IPS-NIHi7 (cell line): ENCODE measurements around the gene SGO2.
"Not testable (repeated sequence)": the region's sequence is repeated elsewhere in the genome, so short reads cannot be mapped to it uniquely, and the experiment has no call there.

ENCODE experiments used
- DNase-seq: peaks from one replicate; pipeline ENCODE4 v3.0.0; 2012; ENCODE audit warnings: mixed read lengths; ENCODE audit errors: extremely low spot score

The SGO2 gene

DNA sequence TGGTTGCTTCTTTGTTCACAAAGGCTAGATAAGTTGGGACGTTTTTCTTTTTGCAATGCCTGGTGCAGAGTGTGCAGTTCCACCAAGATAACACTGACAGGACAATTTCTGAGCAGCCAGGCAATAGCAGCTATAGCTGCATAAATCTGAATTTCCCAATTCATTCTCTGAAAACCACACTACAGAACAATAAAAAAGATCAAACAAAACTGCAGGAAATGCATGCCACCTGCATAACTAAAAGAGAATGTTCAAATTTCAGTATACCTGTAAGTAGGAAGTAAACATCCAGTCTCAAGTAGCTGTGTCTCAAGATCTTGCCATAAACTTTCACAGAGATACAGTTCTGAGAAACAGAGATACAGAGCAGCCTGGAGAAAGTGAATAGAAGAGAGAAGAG, 10.9 kb upstream of the SGO2 start:
- DNase-seq, result no peak

DNA sequence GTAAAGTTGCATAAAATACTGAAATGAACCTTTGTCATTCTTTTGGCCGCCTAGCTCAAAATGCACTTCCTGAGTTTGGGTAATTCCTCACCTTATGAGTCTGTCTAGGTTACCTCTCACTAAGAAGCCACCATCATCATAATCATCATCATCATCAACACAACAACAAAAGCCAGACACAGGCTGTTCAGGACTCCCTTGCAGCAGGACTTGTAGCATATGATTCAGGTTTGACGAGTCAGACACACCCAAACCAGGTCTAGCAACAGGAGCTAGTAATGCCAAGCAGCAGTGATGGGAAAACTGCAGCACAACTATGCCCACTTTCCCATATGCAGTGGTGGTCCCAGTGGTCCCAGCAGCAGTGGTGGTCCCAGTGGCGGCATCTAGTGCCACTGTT, 2.8 kb upstream of the SGO2 start:
- DNase-seq, result no peak

DNA sequence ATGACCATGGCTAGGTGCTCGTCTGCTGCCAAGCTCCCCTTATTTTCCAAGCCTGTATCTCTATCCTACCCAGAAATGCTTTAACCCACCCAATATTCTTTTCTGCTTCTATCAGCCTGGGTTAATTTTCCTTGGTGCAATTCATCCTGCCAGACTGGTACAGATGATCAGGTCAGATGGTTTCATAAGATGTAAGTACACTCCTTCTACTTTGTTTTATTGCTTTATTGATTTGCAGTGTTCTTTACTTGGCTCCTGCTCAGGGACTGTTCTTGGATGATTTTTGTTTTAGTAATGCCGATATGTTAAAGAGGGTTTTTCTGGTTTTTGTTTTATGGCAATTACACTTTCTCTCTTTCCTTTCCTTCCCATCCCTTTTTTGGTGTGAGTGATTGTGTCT, 2.4 kb upstream of the SGO2 start:
- no peak for DNase-seq

DNA sequence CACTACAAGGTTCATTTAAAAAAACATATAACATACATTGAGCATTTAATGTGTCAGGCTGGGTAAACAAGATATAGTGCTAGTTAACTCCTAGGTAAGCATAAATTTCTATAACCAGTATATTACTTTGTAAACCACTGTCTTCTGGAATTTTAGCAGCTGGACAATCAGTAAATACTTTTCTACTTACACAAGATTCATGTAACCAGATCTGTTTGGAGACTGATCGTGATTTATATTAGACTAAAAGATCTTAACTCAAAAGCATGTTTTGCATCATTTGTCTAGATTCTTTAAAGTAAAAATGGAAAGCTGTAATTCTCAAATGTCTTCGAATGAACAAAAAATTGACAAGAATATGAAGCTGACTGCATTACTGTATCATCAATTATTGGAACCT, 941 bp upstream of the SGO2 start:
- no peak for DNase-seq

DNA sequence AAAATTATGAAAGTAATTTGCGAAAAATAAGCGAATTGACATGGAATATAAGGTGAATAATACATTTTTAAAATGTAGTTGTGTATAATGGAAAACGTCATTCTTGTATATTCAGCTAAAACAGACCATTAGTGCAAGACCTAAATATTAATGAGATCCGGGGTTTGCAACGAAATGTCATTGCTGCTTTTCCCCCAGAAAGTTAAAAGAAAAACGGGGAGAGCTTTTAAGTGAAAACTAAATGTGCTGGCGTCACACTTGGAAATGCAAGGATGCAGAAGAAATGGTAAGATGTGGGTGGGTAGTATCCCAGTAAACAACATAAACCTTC, 491 bp upstream of the SGO2 start:
- DNase-seq, result no peak

DNA sequence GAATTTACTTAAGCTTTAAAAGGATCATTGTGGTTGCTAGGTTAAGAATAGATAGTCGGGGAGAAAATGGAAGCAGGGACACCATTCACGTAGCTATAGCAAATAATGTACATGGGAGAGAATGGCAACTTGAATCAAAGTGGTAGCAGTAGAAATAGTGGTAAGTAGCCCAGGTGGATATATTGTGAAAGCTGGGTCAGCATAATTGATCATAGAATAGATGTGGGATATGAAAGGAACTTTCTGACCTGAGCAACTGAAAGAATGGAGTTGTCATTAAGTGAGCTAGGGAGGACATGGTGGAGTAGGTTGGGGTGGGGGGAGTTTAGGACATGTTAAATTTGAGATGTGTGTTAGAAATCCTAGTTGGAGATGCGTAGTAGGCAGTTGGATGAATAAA, 2.2 kb downstream of the SGO2 start:
- DNase-seq, result no peak

DNA sequence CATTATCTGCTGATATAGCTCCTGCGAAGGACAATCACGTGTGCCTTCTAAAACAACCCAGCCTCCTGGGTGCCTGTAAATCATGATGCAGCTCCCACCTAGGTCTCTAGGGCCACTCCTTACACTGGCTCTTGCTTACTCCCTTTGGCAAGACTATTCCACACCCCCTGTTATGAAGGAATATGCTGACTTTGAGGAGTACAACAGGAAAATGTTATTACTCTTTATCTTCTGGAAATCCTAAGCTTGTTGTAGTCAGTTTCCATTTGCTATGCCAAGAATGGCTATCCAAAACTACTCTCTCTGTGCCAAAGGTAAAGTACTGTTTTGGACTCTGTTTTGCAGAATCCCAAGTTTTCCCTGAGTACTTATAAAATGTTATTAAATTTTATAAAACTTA, 7.7 kb downstream of the SGO2 start:
- no peak for DNase-seq

DNA sequence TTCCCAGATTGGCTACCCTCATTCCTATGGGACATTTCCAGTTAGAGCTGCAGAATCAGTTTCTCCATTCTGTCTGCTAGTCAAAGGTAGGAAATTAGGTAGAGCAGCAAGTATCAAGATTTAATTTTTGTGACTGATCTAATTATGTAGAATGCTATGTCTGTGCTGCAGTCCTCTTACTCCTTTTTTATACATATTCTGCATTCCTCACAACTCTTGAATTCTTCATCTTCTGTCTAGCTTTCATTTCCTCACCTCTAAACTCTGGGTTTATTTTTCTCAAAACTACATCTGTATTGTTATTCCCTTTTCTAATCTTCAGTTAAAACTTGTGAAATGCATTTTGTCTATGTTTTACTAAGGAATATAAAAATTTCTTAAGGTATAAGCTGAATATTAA, 8.6 kb downstream of the SGO2 start:
- no peak for DNase-seq

DNA sequence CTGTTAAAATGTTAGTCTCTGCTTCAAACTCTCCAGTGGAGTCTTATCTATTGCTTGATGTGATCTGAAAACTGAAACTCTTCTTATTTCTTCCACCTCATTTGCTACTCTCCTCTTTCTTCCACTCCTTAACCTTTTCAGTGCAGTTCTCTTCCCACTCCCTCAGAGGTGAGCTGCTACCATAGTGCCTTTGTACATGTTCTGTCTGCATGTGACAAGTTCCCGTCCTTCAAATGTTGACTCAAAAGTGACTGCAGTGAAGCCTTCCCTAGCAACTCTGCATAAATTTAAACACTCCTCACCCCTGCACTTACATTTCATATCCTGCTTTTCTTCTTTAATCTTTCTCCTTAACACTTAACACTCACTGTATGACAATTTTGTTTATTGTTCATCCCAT, 12.1 kb downstream of the SGO2 start:
- no peak for DNase-seq

DNA sequence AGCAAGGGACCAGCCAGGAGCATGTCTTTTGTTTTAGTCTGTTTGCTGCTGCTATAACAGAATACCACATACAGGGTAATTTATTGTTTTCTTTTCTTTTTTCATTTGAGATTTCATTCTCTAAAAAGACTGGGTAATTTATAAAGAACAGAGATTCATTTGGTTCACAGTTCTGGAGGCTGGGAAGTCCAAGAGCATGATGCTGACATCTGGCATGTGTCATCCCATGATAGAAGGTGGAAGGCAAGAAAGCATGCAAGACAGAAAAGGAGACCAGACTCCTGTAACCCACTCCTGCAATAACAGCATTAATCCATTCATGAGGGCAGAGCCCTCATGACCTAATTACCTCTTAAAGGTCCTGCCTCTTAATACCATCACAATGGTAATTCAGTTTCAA, 14.8 kb downstream of the SGO2 start:
- no peak for DNase-seq

DNA sequence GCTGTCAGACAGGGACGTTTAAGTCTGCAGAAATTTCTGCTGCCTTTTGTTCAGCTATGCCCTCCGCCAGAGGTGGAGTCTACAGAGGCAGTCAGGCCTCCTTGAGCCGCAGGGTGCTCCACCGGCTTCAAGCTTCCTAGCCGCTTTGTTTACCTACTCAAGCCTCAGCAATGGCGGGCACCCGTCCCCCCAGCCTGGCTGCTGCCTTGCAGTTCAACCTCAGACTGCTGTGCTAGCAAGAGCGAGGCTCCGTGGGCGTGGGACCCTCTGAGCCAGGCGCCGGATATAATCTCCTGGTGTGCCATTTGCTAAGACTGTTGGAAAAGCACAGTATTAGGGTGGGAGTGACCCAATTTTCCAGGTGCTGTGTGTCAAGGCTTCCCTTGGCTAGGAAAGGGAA, 40.6 kb downstream of the SGO2 start:
- DNase-seq, result not testable (repeated sequence)

DNA sequence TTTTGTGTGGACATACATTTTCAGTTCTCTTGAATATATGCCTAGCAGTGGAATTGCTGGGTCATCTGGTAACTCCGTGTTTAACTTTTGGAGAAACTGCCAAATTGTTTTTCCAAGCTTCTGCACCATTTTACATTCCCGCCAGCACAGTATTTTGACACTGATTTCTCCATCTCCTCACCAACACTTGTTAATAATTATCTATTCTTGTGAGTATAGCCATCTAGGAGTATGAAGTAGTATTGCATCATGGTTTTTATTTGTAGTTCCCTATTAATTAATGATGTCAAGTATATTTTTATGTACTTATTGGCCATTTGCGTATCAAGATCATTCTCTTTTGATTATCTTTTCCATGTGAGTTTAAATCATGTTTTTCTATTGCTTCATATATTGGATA, 41.9 kb downstream of the SGO2 start:
- DNase-seq, result no peak

DNA sequence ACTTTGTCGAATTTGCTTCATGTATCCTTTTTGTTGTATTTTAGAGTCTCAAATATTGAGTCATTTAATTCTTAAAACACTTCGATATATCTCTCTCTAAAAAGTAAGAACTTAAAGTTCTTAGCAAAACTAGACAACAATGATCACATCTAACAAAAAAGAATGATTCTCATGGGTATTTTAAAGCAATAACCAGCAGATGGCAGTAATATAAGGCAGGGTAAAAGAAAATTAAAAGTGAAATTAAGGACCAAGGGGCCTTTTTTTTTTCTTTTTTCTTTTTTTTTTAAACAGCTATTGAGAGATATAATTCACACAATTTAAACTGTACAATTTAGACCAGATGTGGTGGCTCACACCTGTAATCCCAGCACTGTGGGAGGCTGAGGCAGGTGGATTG, 50.0 kb downstream of the SGO2 start:
- DNase-seq, result no peak

DNA sequence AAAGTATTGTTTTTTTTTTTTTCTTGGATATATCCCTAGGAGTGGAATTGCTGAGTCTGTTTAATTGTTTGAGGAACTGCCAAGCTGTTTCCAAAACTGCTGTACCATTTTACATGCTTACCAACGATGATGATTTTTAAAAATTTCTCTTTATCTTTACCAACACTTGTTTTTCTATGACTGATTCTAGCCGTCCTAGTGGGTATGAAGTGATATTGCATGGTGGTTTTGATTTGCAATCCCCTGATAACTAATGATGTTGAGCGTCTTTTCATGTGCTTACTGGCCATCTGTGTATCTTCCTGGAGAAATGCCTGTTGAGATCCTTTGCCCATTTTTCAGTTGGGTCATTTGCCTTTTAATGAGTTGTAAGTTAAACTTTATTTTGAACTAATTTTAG, 51.0 kb downstream of the SGO2 start:
- DNase-seq, result no peak

DNA sequence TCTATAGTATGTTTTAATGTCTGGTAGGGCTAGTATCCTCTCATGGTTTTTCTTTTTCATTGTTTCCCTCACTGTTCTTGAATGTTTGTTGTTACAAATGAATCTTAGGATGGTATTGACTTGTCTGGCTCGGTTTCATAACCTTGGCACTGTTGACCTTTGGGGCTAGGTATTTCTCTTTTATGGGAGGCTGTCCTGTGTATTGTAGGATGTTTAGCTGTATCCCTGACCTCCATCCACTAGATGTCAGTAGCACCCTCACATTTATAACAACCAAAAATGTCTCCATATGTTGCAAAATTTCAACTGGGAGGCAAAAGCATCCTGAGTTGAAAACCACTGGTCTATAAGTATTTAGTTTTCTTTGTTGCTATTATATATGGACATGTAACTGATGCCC, 52.8 kb downstream of the SGO2 start:
- no peak for DNase-seq

DNA sequence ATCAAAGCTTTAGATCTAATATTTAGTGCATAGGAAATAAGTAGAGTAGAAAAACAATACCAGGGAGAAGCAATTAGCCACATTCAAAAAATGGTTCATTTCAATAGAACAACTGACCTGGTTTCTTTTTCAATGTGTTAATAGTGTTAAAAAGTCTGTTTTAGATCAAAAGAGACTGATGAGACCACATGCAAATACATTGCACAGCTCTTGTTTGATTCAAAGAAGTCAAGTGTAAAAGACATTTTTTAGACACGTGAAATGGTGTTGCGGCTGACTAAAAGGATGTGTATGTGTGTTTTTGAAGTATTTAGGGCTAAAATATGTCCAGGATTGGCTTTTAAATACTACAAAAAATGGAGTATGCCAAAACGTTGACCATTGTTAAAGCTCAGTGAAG, 58.6 kb downstream of the SGO2 start:
- no peak for DNase-seq

DNA sequence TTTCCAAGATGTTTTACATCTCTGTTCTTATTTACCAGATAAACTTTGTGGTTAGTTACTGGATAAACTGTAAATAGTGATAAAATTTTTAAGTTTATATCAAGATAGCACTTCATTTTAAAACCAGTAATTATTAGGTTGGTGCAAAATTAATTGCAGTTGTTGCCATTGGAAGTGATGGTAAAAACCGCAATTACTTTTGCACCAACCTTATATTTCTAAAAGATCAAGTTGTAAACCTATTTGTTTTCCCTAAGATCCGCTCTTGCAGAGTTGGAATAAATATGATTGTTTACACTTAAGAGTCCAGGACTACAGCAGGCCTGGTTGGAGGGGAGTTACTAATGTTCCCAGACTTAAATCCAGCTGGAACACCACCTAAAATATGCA, 59.3 kb downstream of the SGO2 start:
- no peak for DNase-seq

DNA sequence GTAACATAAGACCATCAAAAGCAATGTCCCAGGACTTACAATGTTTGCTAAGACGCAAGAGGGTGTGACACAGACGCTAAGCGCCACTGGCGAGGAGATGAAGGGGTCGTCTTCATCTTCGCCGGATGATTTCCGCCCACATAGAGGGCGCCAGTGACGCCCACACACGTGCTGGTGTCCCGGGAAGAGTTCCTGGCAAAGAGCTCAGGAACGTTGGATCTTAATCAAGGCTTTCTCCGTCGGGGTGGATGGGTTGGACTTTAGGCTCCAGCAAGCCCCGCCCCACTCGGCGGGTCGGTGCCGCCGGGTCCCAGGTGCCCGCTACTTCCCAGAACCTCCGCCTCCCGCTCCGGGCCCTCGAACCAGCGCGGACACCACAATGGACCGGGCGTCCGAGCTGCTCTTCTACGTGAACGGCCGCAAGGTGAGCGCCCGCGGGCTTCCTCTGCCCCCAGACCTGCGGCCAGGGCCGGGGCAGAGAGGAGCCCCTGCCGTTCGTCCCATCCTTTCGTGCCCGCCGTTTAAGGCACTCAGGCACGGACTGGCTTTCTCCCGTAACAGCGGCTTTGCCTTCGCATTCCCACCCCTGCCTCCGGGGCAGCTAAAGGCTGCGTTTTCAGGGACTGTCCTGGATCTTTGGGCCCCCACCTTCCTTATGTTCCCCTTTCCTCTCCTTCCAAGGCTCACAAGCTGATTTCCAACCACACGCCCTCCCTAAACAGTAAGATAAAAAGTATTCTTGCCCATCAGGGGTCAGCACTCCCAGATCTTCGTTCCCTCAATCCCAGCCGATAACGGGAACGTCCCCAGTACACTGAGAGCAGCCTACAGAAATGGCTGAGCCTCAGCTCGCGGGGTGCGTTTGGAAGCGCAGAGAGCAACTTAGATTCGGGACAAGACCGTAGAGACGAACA, 60.0 kb downstream of the SGO2 start, which contains the start of gene AOX1:
Gene AOX1, plus strand, starts transcription at position 285 of the 914 bp plus-strand sequence. Its CDS starts 95 bp downstream, at position 380.
- peak; percentile 85 for DNase-seq

DNA sequence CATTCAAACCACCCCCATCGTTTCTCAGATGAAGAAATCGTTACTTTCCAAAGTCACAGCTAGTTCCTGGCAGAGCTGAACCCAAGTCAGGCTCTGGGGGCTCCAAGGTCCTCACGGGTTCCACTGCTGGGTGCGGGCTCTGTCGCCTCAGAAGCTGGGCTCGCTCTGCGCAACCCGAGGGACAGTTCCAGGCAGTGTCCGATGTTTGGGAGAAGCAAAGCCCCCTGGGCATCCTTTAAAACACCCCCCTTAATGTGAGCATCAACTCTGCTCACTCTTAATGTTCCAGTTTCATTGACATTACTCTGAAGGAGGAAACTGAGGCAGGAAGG, 60.6 kb downstream of the SGO2 start:
- DNase-seq, result no peak

DNA sequence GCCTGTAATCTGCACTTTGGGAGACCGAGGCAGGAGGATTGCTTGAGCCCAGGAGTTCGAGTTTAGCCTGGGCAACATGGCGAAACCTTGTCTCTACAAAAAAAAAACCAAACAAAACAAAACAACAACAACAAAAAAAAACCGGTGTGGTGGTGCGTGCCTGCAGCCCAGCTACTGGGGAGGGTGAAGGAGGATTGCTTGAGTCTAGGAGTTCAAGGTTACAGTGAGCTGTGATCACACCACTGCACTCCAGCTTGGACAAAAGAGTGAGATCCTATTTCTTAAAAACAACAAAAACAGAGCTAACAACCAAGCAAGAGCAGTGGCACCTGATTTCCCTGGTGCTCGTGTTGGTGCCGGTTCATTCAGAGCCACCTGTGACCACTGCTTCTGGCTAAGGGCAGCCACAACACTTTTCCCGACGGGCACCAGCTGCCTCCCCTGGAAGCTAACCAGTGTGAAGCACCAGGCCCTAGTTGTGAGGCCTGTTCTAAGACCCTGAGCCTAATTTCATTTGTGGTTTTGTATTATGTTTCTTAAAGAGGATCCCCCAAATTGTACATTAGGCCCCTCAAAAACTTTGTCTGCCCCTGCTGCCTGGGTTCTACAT, 61.1 kb downstream of the SGO2 start:
- DNase-seq, result no peak

DNA sequence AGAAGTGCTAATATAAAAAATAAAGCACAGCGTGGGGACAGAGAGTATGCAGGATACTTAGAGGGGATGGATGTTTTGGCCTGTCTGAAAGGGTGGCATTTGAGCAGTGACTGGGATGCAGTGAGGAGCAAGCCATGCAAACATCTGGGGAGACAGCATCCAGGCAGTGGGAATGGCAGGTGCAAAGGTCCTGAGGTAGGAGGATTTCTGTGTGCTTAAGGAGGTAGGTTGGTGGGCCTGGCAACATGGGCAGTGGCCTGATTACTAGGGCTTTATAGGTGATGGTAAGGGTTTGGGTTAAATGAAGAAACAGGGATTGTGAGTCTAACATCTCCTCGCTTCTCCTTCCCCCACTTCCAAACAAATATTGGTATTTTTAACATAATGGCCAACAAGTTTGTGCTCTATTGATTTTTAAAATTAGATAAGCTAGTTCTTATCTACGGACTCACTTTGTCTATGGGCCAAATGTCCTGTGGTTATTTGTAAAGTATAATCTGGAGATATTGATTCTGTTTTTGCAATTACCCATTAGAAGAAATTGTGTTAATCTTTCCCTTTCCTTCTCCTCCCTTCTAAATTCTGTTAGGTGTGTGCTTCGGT, 62.2 kb downstream of the SGO2 start:
- DNase-seq, result no peak

DNA sequence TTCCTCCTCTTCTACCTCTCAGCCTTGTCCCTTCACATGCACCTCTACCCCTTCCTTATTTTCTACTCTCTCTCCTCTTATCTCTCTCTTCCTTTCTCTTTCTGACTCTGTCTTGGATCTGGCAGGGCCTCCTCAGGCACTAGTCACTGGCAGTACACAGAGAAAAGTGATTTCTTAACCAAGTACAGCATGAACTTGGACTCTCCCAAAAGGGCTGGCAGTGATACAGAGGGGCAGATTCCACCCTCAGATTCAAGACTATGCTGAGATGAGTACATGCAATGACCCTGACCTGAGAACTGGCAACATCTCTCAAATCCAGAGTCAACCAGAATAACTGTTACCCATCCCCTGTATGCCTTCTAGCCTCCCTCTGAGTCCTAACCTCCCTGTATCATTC, 64.1 kb downstream of the SGO2 start:
- no peak for DNase-seq

DNA sequence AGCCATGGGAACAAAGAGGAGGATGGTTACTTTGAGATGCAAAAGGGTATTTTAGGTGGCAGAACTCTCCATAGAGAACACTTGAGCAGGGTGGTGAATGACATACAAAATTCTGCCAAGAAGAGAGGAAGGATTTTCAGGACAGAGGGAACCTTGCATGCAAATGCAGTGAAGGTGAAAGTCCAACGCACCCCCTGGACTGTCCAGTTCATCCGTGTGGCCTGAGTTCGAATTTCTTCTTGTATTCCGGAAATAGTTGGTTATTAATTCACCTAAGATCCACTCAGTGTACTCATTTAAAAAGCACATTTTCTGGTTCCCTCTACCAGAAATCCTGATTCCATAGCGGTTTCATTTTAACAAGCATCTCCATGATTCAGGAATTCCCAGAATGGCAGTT, 65.3 kb downstream of the SGO2 start:
- DNase-seq, result no peak
